HG03139 (cell line): ENCODE results near the gene SYNM.
"Not testable (repeated sequence)": the region's sequence is repeated elsewhere in the genome, so short reads cannot be mapped to it uniquely, and the experiment has no call there.

ENCODE experiments used
- ATAC-seq: cut with Tn5 transposase; IDR thresholded peaks from one replicate; pipeline ENCODE4 v1.9.1; 2021; ENCODE audit not compliant: unreplicated experiment

SYNM gene

GRCh38 chr15:99103279-99103678 lies 1.6 kb upstream of the SYNM start:
- no peak for ATAC-seq

DNA sequence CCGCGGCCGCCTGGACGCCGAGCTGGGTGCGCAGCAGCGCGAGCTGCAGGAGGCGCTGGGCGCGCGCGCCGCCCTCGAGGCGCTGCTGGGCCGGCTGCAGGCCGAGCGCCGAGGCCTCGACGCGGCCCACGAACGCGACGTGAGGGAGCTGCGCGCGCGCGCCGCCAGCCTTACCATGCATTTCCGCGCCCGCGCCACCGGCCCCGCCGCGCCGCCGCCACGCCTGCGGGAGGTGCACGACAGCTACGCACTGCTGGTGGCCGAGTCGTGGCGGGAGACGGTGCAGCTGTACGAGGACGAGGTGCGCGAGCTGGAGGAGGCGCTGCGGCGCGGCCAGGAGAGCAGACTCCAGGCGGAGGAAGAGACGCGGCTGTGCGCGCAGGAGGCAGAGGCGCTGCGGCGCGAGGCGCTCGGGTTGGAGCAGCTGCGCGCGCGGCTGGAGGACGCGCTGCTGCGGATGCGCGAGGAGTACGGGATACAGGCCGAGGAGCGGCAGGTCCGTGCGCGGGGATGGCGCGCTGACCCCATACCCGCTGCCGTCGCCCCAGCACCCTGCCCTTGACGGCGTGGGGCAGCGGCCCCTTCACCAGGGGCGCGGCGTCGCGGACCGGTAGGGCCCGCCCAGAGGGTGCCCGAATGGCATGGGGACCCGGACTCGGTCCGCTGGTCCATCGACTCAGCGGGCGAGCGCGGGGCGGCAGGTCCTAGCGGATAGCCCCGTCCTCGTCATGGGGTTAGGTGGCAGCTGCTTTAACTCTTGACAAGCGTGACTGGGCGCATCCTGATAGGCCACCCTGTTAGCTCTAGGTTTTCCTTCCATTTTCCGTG lies 848 bp downstream of the SYNM start:
- ATAC-seq = peak; percentile 45

GRCh38 chr15:99106417-99107220 lies 1.7 kb downstream of the SYNM start:
- ATAC-seq = no peak

DNA sequence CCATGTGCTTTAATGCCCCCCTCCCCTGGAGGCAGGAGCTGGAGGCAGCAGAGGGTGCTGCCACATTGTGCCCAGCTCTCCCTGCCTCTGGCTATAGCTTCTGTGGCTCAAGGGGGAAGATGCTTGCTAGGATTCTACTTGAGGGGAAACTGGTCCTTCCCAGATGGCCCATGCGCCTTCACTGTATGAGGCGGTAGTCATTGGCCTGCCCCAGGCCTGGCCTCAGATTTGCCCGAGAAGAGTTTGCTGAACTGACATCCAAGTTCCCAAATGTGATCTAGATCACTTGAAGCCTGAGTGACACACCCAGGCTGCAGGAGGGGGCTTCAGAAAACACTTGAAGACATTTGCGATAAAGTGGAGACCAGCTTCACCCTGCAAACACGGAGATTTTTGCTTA lies 4.1 kb downstream of the SYNM start:
- no peak for ATAC-seq

GRCh38 chr15:99109555-99110021 lies 4.7 kb downstream of the SYNM start:
- ATAC-seq = no peak

DNA sequence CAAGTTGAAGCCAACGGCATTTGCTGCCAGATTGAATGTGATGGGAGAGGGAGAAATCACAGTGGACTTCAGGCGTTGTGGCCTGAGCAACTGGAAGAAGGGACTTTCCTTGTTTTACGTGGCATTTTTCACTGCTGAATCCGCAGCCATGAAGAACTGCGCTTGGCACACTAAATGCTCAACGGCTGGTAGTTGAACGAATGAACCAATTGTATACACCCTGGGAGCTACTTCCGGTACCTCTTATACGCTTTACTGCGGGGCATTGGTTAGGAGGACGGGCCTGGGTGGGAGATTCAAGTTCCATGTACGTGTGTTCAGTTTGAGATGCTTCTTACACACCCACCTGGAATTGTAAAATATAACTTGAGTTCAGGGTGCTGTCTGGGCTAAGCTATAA lies 5.2 kb downstream of the SYNM start:
- ATAC-seq = no peak

- ATAC-seq = no peak
Observed at GRCh38 chr15:99110581-99111320, 5.9 kb downstream of the SYNM start.

GRCh38 chr15:99111641-99112040 lies 6.8 kb downstream of the SYNM start:
- not testable (repeated sequence) for ATAC-seq

GRCh38 chr15:99113547-99114271 lies 8.8 kb downstream of the SYNM start:
- no peak for ATAC-seq

GRCh38 chr15:99114511-99115299 lies 9.8 kb downstream of the SYNM start:
- ATAC-seq = no peak

GRCh38 chr15:99115300-99116215 lies 10.7 kb downstream of the SYNM start:
- ATAC-seq = no peak

DNA sequence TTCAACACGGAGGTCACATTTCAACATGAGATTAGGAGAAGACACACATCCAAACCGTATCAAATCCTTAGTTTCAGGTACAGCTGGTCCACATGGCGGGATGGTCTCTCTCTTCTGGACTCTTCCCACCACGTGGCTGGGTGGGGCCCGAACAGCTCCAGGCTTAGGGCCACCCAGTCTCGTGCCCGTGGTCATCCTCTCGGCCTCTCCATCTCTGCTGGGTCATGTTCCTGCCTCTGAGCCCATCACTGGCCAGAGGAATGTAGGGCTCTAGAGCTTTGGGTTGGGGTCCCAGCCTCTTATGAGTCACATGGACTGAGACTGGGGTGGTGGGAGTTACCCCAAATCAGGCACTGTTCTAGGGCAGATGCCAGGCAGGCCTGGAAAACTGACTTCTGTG lies 12.2 kb downstream of the SYNM start:
- no peak for ATAC-seq

DNA sequence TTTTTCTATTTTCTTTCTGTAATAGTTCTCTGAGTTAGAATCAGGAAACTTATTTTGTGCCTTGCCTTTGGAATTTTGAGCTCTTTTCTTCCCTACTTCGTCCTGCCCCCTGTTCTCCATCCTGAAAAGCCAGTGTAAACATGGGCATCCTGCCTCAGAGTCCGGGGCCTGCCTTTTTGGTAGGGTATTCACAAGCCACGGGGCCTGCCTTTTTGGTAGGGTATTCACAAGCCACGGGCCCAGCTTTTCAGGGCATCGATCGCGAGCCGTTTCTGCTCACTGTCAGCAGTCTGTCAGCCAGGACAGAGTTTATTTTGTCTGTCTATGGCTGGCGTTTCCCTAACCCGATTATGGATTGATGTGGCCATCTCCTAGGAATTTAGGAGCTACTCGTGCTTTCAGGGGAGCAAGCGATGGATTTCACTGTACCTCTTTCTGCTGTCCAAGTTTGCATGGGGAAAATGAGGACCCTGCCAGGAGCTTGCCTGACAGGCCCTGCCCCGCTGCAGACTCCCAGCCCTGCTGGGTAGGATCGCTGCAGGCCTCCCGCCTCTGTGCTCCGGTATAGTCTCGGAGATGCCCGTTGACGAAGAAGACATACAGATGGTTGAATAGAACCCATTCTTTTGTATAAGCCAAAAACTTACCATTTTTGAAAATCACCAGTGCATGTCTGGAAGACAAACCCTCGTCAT lies 12.8 kb downstream of the SYNM start:
- no peak for ATAC-seq

- no peak for ATAC-seq
Observed at GRCh38 chr15:99118258-99118632, 13.4 kb downstream of the SYNM start.

- ATAC-seq = no peak
Observed at GRCh38 chr15:99118801-99119546, 14.1 kb downstream of the SYNM start.

- ATAC-seq = no peak
Observed at GRCh38 chr15:99120050-99120777, 15.3 kb downstream of the SYNM start.

DNA sequence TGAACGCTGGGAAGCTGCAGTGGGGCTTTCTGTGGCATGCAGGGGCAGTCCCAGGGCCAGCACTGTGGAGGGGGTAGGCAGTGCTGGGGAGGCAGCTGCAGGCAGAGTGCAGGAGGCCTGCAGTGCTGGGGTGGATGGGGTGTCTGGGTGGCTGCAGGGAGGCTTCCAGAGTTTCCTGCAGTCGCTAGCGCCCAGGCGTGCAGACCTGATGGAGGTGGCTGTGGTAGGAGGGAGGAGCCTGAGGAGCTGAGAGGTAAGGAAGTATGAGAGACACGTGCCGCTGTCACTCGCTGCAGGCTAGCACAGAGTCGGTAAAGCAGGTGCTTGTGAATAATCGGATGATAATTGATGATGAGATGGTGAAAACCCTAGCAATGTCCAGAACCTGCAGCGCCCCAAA lies 16.3 kb downstream of the SYNM start:
- no peak for ATAC-seq
